K562 (cell line): ENCODE results near the gene CHAD. TPM values are rescaled to one million over a fixed set of nuclear protein-coding genes. Genes with fewer than 3 reads are reported as not detected.

Source experiments
- FOXA3 ChIP-seq, 2 experiments: fragments of 450-650 bp in 1 of 2; sonication (generic) in 1 of 2; formaldehyde crosslinking; IDR thresholded peaks in 1 of 2; conservative IDR thresholded peaks in 1 of 2; 2 replicates each; pipeline versions ENCODE4 v1.4.0 to v1.8.0; 2020 to 2022; ENCODE audit warnings: mild to moderate bottlenecking in 2 of 2, missing genetic modification reagents in 1 of 2
- HMG20A ChIP-seq: fragments of 450-650 bp; formaldehyde crosslinking; conservative IDR thresholded peaks from 2 replicates; pipeline ENCODE4 v1.4.0; 2020; ENCODE audit warnings: mild to moderate bottlenecking, mixed read lengths
- HOMEZ ChIP-seq: fragments of 250-450 bp; sonication (Bioruptor Pico); IDR thresholded peaks from 2 replicates; pipeline ENCODE4 v1.4.0; 2020; ENCODE audit warnings: mild to moderate bottlenecking, moderate library complexity
- KLF13 ChIP-seq: fragments of 450-650 bp; IDR thresholded peaks from 2 replicates; pipeline ENCODE4 v1.6.1; 2016; ENCODE audit warnings: missing genetic modification characterization, low read depth, mild to moderate bottlenecking, missing compliant biosample characterization, moderate library complexity, borderline replicate concordance
- MIER1 ChIP-seq: fragments of 450-650 bp; IDR thresholded peaks from 2 replicates; pipeline ENCODE4 v1.6.1; 2016; ENCODE audit warnings: antibody characterized with exemption, mild to moderate bottlenecking, low read depth
- NCOA2 ChIP-seq, 2 experiments: fragments of 450-650 bp; IDR thresholded peaks; 2 replicates each; pipeline ENCODE4 v1.6.1; 2018; ENCODE audit warnings: mild to moderate bottlenecking in 2 of 2, moderate library complexity in 1 of 2; ENCODE audit not compliant: partially characterized antibody in 2 of 2
- NFRKB ChIP-seq: fragments of 450-650 bp; IDR thresholded peaks from 2 replicates; pipeline ENCODE4 v1.6.1; 2016; ENCODE audit warnings: low read depth
- NR1H2 ChIP-seq: sonication (generic); formaldehyde crosslinking; IDR thresholded peaks from 2 replicates; pipeline ENCODE4 v1.4.0; 2020; ENCODE audit warnings: mild to moderate bottlenecking, missing genetic modification reagents
- SAFB ChIP-seq: fragments of 200-400 bp; formaldehyde crosslinking; IDR thresholded peaks from 2 replicates; pipeline ENCODE4 v1.6.1; 2017; ENCODE audit warnings: low read depth, low read length, borderline replicate concordance
- SRSF9 ChIP-seq: fragments of 200-400 bp; formaldehyde crosslinking; IDR thresholded peaks from 2 replicates; pipeline ENCODE4 v1.6.1; 2017; ENCODE audit warnings: low read depth, low read length, borderline replicate concordance
- TFAP4 ChIP-seq: sonication (generic); formaldehyde crosslinking; IDR thresholded peaks from 2 replicates; pipeline ENCODE4 v1.8.0; 2022; ENCODE audit warnings: missing genetic modification reagents, mild to moderate bottlenecking, moderate library complexity, borderline replicate concordance
- ZBTB2 ChIP-seq: fragments of 450-650 bp; IDR thresholded peaks from 2 replicates; pipeline ENCODE4 v1.6.1; 2016; ENCODE audit warnings: antibody characterized with exemption
- ZBTB34 ChIP-seq: fragments of 250-450 bp; sonication (Bioruptor Pico); IDR thresholded peaks from 2 replicates; pipeline ENCODE4 v1.8.0; 2021; ENCODE audit warnings: mild to moderate bottlenecking, moderate library complexity
- ZNF551 ChIP-seq: fragments of 250-450 bp; sonication (Bioruptor Pico); IDR thresholded peaks from 2 replicates; pipeline ENCODE4 v1.5.0; 2021; ENCODE audit warnings: mild to moderate bottlenecking, moderate library complexity
- polyA plus RNA-seq, 8 experiments: library from polyadenylated mRNA; depleted of rRNA in 4 of 8; stranded (reverse) in 5 of 8; unstranded in 3 of 8; fragments of >200 nt; fragmentation: Nextera tagmentation in 2 of 8; fragmentation: Illumina TruSeq in 1 of 8; extraction: Ambion mirVana in 2 of 8; extraction: Trizol in 1 of 8; gene quantifications; 2 replicates each; pipeline versions ENCODE4 v1.2.1 to v1.2.3, GENCODE V29; 2011 to 2014; ENCODE audit warnings: inconsistent platforms in 1 of 8, missing spikeins in 1 of 8
- total RNA-seq, 7 experiments: library from RNA; depleted of rRNA in 6 of 7; stranded (reverse); fragments of >200 nt in 6 of 7; fragmentation: Illumina TruSeq in 2 of 7; extraction: Trizol in 2 of 7; gene quantifications; 2 replicates each; pipeline versions ENCODE4 v1.2.1 to v1.2.3, GENCODE V29; 2011 to 2021; ENCODE audit warnings: low replicate concordance in 1 of 7
- TF ChIP-seq, protein P1 (sequence below): sonication (generic); formaldehyde crosslinking; IDR thresholded peaks from 2 replicates; pipeline ENCODE4 v1.8.1; 2023; ENCODE audit warnings: mild to moderate bottlenecking, missing genetic modification reagents
- TF ChIP-seq, protein P2 (sequence below): fragments of 200-400 bp; formaldehyde crosslinking; IDR thresholded peaks from 2 replicates; pipeline ENCODE4 v1.6.1; 2017; ENCODE audit warnings: mild to moderate bottlenecking, low read depth, low read length, moderate library complexity

Gene CHAD
- total and polyA plus RNA-seq, 9 of the 15 experiments (the other 6 are each of a cell fraction or from before 2014, with no cell fraction given), result not detected

DNA sequence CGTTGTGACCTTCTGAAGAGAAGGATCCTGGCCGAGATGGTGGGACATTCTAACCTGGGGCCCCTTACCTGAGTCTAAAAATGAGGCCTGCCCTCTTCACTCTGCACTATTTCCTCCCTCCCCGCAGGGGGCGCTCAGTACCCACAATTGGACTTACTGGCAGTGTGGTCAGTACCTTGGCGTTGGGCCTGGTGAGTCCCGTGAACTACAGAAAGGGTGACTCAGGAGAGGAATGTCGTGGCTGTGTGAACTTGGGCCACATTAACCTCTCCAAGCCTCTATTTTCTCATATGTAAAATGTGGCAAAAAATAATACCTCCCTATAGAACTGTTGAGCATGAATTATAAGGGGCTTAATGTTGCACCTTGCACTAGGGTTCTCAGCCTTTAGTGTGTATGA is 13.8 kb upstream of the CHAD start (continued):
- TF ChIP-seq ZBTB34 (CRISPR knock-in tag) (no peak), TFAP4 (CRISPR knock-in tag) (peak; percentile 32; the same call in 1 of the 2 replicates), KLF13 (tag) (no peak), SAFB (no peak), MIER1 (no peak), HOMEZ (CRISPR knock-in tag) (no peak), SRSF9 (no peak), FOXA3 (CRISPR knock-in tag; conservative IDR thresholded peaks at IDR 0.05 in 1 of 2, IDR thresholded peaks at IDR 0.05 in 1 of 2) (no peak), NR1H2 (CRISPR knock-in tag) (no peak), HMG20A (CRISPR knock-in tag) (no peak), NCOA2 (IDR thresholded peaks at IDR 0.05; ENCODE audit: partially characterized antibody in 2 of 2) (no peak), NFRKB (no peak), ZNF551 (CRISPR knock-in tag) (no peak), ZBTB2 (no peak)
- TF ChIP-seq, protein P1, sequence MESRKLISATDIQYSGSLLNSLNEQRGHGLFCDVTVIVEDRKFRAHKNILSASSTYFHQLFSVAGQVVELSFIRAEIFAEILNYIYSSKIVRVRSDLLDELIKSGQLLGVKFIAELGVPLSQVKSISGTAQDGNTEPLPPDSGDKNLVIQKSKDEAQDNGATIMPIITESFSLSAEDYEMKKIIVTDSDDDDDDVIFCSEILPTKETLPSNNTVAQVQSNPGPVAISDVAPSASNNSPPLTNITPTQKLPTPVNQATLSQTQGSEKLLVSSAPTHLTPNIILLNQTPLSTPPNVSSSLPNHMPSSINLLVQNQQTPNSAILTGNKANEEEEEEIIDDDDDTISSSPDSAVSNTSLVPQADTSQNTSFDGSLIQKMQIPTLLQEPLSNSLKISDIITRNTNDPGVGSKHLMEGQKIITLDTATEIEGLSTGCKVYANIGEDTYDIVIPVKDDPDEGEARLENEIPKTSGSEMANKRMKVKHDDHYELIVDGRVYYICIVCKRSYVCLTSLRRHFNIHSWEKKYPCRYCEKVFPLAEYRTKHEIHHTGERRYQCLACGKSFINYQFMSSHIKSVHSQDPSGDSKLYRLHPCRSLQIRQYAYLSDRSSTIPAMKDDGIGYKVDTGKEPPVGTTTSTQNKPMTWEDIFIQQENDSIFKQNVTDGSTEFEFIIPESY, result no peak
- TF ChIP-seq, protein P2, sequence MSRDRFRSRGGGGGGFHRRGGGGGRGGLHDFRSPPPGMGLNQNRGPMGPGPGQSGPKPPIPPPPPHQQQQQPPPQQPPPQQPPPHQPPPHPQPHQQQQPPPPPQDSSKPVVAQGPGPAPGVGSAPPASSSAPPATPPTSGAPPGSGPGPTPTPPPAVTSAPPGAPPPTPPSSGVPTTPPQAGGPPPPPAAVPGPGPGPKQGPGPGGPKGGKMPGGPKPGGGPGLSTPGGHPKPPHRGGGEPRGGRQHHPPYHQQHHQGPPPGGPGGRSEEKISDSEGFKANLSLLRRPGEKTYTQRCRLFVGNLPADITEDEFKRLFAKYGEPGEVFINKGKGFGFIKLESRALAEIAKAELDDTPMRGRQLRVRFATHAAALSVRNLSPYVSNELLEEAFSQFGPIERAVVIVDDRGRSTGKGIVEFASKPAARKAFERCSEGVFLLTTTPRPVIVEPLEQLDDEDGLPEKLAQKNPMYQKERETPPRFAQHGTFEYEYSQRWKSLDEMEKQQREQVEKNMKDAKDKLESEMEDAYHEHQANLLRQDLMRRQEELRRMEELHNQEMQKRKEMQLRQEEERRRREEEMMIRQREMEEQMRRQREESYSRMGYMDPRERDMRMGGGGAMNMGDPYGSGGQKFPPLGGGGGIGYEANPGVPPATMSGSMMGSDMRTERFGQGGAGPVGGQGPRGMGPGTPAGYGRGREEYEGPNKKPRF, result no peak
